ENCODE data around the gene UROC1.

GRCh38 chr3:126515066-126515706, 2.4 kb downstream of the UROC1 start:
- TF ChIP-seq TAF1 (IDR thresholded peaks at IDR 0.05; ENCODE audit: low read depth, low read length) (no peak), POLR2AphosphoS5 (IDR thresholded peaks at IDR 0.05; ENCODE audit: low read depth, low read length) (no peak), POLR2A (IDR thresholded peaks at IDR 0.05; ENCODE audit: low read depth, low read length) (no peak), PAX5 (IDR thresholded peaks at IDR 0.05; ENCODE audit: insufficient read depth, low read length, severe bottlenecking) (no peak)

Data from GM12891 (cell line).